ENCODE data around the gene UFSP1.

DNA sequence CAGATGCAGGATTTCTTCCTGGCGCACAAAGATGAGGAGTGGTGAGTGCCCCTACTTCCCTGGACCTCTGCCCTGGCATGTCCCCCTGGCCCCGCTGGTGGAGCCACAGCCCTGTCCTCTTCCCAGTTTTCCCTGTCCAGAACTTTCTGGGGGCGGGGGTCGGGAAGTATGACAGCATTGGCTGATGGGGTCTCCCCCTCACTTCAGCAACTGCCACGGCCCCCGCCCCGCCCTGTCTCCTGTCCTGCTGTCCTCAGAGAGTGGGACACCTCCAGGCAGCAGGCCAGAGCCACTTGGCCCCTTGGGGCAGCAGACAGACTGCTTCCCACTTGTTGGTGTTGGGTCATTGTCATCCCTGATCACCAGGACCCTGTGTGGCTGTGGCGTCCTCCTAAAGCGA, 7.3 kb downstream of the UFSP1 start:
- no peak for TF ChIP-seq POLR2A (IDR thresholded peaks at IDR 0.05)
- TF ChIP-seq, protein P1, sequence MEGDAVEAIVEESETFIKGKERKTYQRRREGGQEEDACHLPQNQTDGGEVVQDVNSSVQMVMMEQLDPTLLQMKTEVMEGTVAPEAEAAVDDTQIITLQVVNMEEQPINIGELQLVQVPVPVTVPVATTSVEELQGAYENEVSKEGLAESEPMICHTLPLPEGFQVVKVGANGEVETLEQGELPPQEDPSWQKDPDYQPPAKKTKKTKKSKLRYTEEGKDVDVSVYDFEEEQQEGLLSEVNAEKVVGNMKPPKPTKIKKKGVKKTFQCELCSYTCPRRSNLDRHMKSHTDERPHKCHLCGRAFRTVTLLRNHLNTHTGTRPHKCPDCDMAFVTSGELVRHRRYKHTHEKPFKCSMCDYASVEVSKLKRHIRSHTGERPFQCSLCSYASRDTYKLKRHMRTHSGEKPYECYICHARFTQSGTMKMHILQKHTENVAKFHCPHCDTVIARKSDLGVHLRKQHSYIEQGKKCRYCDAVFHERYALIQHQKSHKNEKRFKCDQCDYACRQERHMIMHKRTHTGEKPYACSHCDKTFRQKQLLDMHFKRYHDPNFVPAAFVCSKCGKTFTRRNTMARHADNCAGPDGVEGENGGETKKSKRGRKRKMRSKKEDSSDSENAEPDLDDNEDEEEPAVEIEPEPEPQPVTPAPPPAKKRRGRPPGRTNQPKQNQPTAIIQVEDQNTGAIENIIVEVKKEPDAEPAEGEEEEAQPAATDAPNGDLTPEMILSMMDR (IDR thresholded peaks at IDR 0.05): no peak
- TF ChIP-seq EP300 (IDR thresholded peaks at IDR 0.05): no peak
- TF ChIP-seq POLR2AphosphoS5 (IDR thresholded peaks at IDR 0.05): no peak

Measured in sigmoid colon (tissue), 4 donors.